GM12873 (cell line): ENCODE measurements around the gene FPR1.

Source experiments
- CTCF ChIP-seq: IDR thresholded peaks from 2 replicates; pipeline ENCODE4 v1.5.1; 2012; ENCODE audit warnings: low read depth, mild to moderate bottlenecking, moderate library complexity, low read length, control low read depth; ENCODE audit not compliant: insufficient read depth; ENCODE audit errors: missing control alignments

Gene FPR1

GRCh38 chr19:51729781-51730180 lies 21.9 kb downstream of the FPR1 start:
- no peak for TF ChIP-seq CTCF

- no peak for TF ChIP-seq CTCF
Observed at GRCh38 chr19:51727349-51727880, 24.3 kb downstream of the FPR1 start.

GRCh38 chr19:51726049-51726448 lies 25.6 kb downstream of the FPR1 start:
- no peak for TF ChIP-seq CTCF

GRCh38 chr19:51724543-51724942 lies 27.1 kb downstream of the FPR1 start:
- no peak for TF ChIP-seq CTCF

GRCh38 chr19:51722492-51722891 lies 29.2 kb downstream of the FPR1 start:
- no peak for TF ChIP-seq CTCF

GRCh38 chr19:51721905-51722304 lies 29.8 kb downstream of the FPR1 start:
- TF ChIP-seq CTCF, result no peak

GRCh38 chr19:51719251-51719988 lies 32.3 kb downstream of the FPR1 start:
- TF ChIP-seq CTCF, result no peak
